ENCODE results near the gene POLR2A.

Gene POLR2A

GRCh38 chr17:7484067-7484918 is at the start of gene POLR2A (continued):
- 0 out of 2 replicates have a peak, but pooled peaks have one; percentile 2 for TF ChIP-seq ATF2 (tag by site-specific recombination; IDR thresholded peaks at IDR 0.05; ENCODE audit: low read depth)
- no peak for TF ChIP-seq HOXA7 (CRISPR knock-in tag; IDR thresholded peaks at IDR 0.05; ENCODE audit: borderline replicate concordance)
- peak; percentile 10; the same call in 1 of the 2 replicates for TF ChIP-seq YY1 (tag by site-specific recombination; IDR thresholded peaks at IDR 0.05)
- no peak for TF ChIP-seq PBX3 (CRISPR knock-in tag; IDR thresholded peaks at IDR 0.05)
- peak; percentile 39; the same call in 1 of the 2 replicates for TF ChIP-seq OSR2 (tag by site-specific recombination; IDR thresholded peaks at IDR 0.05)
- TF ChIP-seq INSM2 (tag by site-specific recombination; IDR thresholded peaks at IDR 0.05): peak; percentile 38; the same call in 1 of the 2 replicates
- no peak for TF ChIP-seq ZNF280C (tag by site-specific recombination; IDR thresholded peaks at IDR 0.05)
- TF ChIP-seq ZNF416 (tag by site-specific recombination; IDR thresholded peaks at IDR 0.05): no peak
- peak; percentile 70; the same call in 1 of the 2 replicates for TF ChIP-seq TSHZ1 (tag by site-specific recombination; IDR thresholded peaks at IDR 0.05; ENCODE audit: borderline replicate concordance)
- peak; percentile 98 for TF ChIP-seq ZNF501 (tag by site-specific recombination; IDR thresholded peaks at IDR 0.05)
- TF ChIP-seq ZNF677 (tag by site-specific recombination; IDR thresholded peaks at IDR 0.05): no peak
- TF ChIP-seq ZNF558 (tag by site-specific recombination; IDR thresholded peaks at IDR 0.05): peak; percentile 87
- peak; percentile 98 for TF ChIP-seq ZNF837 (tag by site-specific recombination; IDR thresholded peaks at IDR 0.05)
- TF ChIP-seq ZBTB17 (tag by site-specific recombination; IDR thresholded peaks at IDR 0.05): peak; percentile 42; the same call in 1 of the 2 replicates
- no peak for TF ChIP-seq SETDB1 (IDR thresholded peaks at IDR 0.05; ENCODE audit: insufficient read length, low read length)
- TF ChIP-seq ZNF580 (tag by site-specific recombination; IDR thresholded peaks at IDR 0.05): peak; percentile 78; the same call in 1 of the 2 replicates
- TF ChIP-seq ZNF513 (tag by site-specific recombination; IDR thresholded peaks at IDR 0.05): peak; percentile 75
- TF ChIP-seq ZNF214 (tag by site-specific recombination; IDR thresholded peaks at IDR 0.05; ENCODE audit: borderline replicate concordance): no peak
- TF ChIP-seq ZNF2 (tag by site-specific recombination; IDR thresholded peaks at IDR 0.05): peak; percentile 96
- TF ChIP-seq ZNF169 (tag by site-specific recombination; IDR thresholded peaks at IDR 0.05): no peak
- no peak for TF ChIP-seq ZNF132 (tag by site-specific recombination; IDR thresholded peaks at IDR 0.05; ENCODE audit: borderline replicate concordance)
- no peak for TF ChIP-seq ELK4 (IDR thresholded peaks at IDR 0.05; ENCODE audit: borderline replicate concordance, low read depth, low read length)
- TF ChIP-seq YY2 (tag by site-specific recombination; IDR thresholded peaks at IDR 0.05): peak; percentile 73; the same call in 1 of the 2 replicates
- TF ChIP-seq KLF9 (tag by site-specific recombination; IDR thresholded peaks at IDR 0.05; ENCODE audit: low read depth): peak; percentile 87
- TF ChIP-seq ZNF174 (tag by site-specific recombination; IDR thresholded peaks at IDR 0.05): no peak

Data from HEK293 (cell line).